Cardiac muscle cell (in vitro differentiated cells and primary cell): ENCODE data around the gene HOOK2. TPM values are rescaled to one million over a fixed set of nuclear protein-coding genes. Genes with fewer than 3 reads are reported as not detected.

ENCODE experiments used
- DNase-seq, 2 donors: peaks; one replicate each; pipeline versions ENCODE4 v3.0.0 to v3.0.0-alpha.2; 2010 to 2017; ENCODE audit warnings: low read depth in 1 of 2, low spot score in 1 of 2
- H3K27ac ChIP-seq: fragments of 200-600 bp; sonication (generic); 2 replicates; pipeline ENCODE4 v1.5.1; 2016
- H3K27me3 ChIP-seq: fragments of 200-600 bp; sonication (generic); 2 replicates; pipeline ENCODE4 v1.6.0; 2016; ENCODE audit warnings: control low read depth
- H3K36me3 ChIP-seq: fragments of 200-600 bp; sonication (generic); 2 replicates; pipeline ENCODE4 v1.5.1; 2016; ENCODE audit warnings: control low read depth
- H3K4me1 ChIP-seq: fragments of 200-600 bp; sonication (generic); 2 replicates; pipeline ENCODE4 v1.8.1; 2017; ENCODE audit warnings: low read depth, mild to moderate bottlenecking, mixed run types
- H3K4me3 ChIP-seq: fragments of 200-600 bp; sonication (generic); 2 replicates; pipeline ENCODE4 v1.5.1; 2016; ENCODE audit warnings: mild to moderate bottlenecking
- H3K9me3 ChIP-seq: fragments of 200-600 bp; sonication (generic); 2 replicates; pipeline ENCODE4 v1.5.1; 2017; ENCODE audit warnings: low read depth, mild to moderate bottlenecking, control low read depth
- polyA plus RNA-seq: library from polyadenylated mRNA; unstranded; fragments of >200 nt; fragmentation: Nextera tagmentation; extraction: Ambion mirVana; gene quantifications from 2 replicates; pipeline ENCODE4 v1.2.1, GENCODE V29; 2016
- total RNA-seq: library from RNA; depleted of rRNA; stranded (reverse); fragments of >200 nt; gene quantifications from 2 replicates; pipeline ENCODE4 v1.2.3, GENCODE V29; 2016
- TF ChIP-seq, protein P1 (sequence below): IDR thresholded peaks from 2 replicates; pipeline ENCODE4 v1.5.1; 2012; ENCODE audit warnings: low read depth, mild to moderate bottlenecking, low read length

Gene HOOK2
- total and polyA plus RNA-seq, 2 experiments from 2014 or later: 31.1 to 54.4 TPM

DNA sequence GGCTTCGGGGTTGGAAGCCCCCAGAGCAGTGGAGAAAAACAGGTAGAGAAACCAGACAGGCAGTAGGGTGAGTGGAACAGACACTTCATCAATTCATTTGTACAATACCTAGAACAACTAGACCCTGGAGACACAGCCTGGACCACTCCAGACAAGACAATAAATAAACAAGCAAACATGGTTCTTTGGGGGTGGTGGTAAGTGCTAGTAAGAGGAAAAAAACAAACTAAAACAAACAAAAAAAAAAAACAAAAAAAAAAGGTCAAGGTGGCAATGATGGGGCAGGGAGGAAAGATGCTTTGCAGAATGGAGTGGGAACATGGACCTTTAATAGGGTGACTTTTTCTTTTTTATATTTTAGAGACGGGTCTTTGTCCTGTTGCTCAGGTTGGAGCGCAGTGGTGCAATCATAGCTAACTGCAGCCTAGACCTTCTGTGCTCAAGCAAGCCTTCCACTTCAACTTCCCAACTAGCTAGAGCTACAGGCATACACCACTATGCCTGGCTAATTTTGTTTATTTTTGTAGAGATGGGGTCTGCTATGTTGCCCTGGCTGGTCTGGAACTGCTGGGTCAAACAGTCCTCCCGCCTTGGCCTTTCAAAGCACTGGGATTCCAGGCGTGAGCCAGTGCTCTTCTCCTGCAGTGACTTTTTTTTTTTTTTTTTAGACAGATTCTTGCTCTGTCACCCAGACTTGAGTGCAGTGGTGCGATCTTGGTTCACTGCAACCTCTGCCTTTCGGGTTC, 19.0 kb upstream of the HOOK2 start:
- Histone ChIP-seq H3K36me3 (peaks cover 4% of the 10 kb centered on the region), H3K27me3 (no peaks in the 10 kb centered on the region), H3K27ac (peak overlapping the region; percentile 7), H3K4me3 (peak overlapping the region; percentile 42), H3K4me1 (peaks cover 3% of the 10 kb centered on the region), H3K9me3 (no peaks in the 10 kb centered on the region)
- peak in 1 of 2 donors; percentile 60 for DNase-seq
- TF ChIP-seq, protein P1, sequence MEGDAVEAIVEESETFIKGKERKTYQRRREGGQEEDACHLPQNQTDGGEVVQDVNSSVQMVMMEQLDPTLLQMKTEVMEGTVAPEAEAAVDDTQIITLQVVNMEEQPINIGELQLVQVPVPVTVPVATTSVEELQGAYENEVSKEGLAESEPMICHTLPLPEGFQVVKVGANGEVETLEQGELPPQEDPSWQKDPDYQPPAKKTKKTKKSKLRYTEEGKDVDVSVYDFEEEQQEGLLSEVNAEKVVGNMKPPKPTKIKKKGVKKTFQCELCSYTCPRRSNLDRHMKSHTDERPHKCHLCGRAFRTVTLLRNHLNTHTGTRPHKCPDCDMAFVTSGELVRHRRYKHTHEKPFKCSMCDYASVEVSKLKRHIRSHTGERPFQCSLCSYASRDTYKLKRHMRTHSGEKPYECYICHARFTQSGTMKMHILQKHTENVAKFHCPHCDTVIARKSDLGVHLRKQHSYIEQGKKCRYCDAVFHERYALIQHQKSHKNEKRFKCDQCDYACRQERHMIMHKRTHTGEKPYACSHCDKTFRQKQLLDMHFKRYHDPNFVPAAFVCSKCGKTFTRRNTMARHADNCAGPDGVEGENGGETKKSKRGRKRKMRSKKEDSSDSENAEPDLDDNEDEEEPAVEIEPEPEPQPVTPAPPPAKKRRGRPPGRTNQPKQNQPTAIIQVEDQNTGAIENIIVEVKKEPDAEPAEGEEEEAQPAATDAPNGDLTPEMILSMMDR: no peak

DNA sequence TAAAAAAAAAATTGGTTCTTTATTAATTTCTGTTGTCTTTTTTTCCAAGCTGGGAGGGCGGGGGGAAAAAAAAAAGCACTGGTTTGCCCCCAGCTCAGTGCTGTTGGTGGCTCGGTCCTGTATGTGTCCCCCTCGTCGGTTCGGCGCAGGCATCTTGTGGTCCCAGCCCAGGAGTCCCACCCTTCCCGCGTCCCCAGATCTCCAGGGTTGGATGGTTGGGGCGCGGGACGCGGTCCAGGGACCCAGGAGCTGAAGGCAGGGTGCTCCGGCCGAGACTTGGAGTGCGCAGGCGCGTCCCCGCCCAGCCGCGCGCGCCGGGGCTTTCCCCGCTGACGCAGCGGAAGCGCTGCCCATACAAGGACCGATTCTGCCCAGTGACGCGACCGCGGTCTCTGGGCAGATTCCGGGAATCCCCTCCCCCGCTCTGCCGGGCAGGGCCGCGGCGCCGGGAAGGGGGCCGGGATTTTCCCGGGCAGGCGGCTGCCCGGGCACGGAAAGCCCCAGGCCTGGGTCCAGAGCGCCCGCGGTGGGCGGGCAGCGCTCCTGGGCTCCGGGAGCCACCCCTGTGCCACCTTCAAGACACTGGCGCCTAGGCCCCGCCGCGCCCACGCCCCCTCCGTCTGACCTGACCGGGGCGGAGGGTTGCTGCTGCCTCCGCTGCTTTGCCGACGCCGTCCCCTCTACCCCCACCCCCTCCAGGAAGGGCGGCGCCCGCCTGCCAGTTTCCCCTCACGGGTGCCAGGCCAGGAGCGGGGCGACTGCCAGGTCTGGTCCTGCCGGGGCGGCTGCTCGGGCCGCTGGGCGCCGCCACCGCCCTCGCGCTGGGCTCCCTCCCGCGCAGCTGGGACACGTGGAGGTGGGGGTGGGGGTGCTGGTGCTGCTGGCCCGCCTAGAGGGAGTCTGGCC, 18.2 kb upstream of the HOOK2 start:
- H3K4me1 ChIP-seq: peaks cover 12% of the 10 kb centered on the region
- H3K27ac ChIP-seq: peak overlapping the region; percentile 82
- DNase-seq: peak; percentile 93 to 97
- H3K36me3 ChIP-seq: no peaks in the 10 kb centered on the region
- TF ChIP-seq, protein P1: no peak
- H3K4me3 ChIP-seq: peak overlapping the region; percentile 42
- no peaks in the 10 kb centered on the region for H3K9me3 ChIP-seq
- no peaks in the 10 kb centered on the region for H3K27me3 ChIP-seq

DNA sequence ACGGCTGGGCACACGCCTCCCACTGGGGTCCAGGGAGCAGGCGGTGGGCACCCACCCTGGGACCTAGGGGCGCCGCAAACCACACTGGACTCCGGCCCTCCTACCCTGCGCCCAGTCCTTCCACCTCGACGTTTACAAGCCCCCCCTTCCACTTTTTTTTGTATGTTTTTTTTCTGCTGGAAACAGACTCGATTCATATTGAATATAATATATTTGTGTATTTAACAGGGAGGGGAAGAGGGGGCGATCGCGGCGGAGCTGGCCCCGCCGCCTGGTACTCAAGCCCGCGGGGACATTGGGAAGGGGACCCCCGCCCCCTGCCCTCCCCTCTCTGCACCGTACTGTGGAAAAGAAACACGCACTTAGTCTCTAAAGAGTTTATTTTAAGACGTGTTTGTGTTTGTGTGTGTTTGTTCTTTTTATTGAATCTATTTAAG, 17.5 kb upstream of the HOOK2 start:
- no peak for DNase-seq
- peak overlapping the region; percentile 42 for H3K4me3 ChIP-seq
- TF ChIP-seq, protein P1: no peak
- no peaks in the 10 kb centered on the region for H3K36me3 ChIP-seq
- H3K4me1 ChIP-seq: peaks cover 18% of the 10 kb centered on the region
- no peaks in the 10 kb centered on the region for H3K27me3 ChIP-seq
- H3K27ac ChIP-seq: peak overlapping the region; percentile 82
- H3K9me3 ChIP-seq: no peaks in the 10 kb centered on the region

DNA sequence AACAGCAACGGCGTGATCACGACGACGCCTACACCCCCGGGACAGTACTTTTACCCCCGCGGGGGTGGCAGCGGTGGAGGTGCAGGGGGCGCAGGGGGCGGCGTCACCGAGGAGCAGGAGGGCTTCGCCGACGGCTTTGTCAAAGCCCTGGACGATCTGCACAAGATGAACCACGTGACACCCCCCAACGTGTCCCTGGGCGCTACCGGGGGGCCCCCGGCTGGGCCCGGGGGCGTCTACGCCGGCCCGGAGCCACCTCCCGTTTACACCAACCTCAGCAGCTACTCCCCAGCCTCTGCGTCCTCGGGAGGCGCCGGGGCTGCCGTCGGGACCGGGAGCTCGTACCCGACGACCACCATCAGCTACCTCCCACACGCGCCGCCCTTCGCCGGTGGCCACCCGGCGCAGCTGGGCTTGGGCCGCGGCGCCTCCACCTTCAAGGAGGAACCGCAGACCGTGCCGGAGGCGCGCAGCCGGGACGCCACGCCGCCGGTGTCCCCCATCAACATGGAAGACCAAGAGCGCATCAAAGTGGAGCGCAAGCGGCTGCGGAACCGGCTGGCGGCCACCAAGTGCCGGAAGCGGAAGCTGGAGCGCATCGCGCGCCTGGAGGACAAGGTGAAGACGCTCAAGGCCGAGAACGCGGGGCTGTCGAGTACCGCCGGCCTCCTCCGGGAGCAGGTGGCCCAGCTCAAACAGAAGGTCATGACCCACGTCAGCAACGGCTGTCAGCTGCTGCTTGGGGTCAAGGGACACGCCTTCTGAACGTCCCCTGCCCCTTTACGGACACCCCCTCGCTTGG, 16.9 kb upstream of the HOOK2 start:
- Histone ChIP-seq H3K9me3 (no peaks in the 10 kb centered on the region), H3K27ac (peak overlapping the region; percentile 82), H3K36me3 (no peaks in the 10 kb centered on the region), H3K27me3 (no peaks in the 10 kb centered on the region), H3K4me3 (peak overlapping the region; percentile 42), H3K4me1 (peaks cover 18% of the 10 kb centered on the region)
- peak; percentile 67 to 74 for DNase-seq
- TF ChIP-seq, protein P1: no peak

DNA sequence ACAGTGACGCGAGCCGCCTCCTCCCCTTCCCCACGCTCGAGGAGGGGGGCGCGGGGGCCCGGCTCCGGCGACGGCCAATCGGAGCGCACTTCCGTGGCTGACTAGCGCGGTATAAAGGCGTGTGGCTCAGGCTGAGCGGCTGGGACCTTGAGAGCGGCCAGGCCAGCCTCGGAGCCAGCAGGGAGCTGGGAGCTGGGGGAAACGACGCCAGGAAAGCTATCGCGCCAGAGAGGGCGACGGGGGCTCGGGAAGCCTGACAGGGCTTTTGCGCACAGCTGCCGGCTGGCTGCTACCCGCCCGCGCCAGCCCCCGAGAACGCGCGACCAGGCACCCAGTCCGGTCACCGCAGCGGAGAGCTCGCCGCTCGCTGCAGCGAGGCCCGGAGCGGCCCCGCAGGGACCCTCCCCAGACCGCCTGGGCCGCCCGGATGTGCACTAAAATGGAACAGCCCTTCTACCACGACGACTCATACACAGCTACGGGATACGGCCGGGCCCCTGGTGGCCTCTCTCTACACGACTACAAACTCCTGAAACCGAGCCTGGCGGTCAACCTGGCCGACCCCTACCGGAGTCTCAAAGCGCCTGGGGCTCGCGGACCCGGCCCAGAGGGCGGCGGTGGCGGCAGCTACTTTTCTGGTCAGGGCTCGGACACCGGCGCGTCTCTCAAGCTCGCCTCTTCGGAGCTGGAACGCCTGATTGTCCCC, 16.1 kb upstream of the HOOK2 start, which contains the start of gene JUNB:
TSS of gene JUNB (plus strand) at position 142 of the 706 bp plus-strand sequence. CDS start at position 428, 286 bp downstream.
- Histone ChIP-seq H3K4me1 (peaks cover 18% of the 10 kb centered on the region), H3K4me3 (peak within 1 kb of the TSS; percentile 42), H3K27me3 (no peaks in the 10 kb centered on the region), H3K9me3 (no peaks in the 10 kb centered on the region), H3K36me3 (no peaks in the 10 kb centered on the region), H3K27ac (peak within 1 kb of the TSS; percentile 82)
- TF ChIP-seq, protein P1: no peak
- peak; percentile 95 to 99 for DNase-seq
